ENCODE results near the gene GXYLT2.
A peak's percentile ranks its signal among the peaks of the same experiment; 100 is the strongest.

Gene GXYLT2

GRCh38 chr3:72890166-72890925 lies 2.5 kb downstream of the GXYLT2 start:
- Histone ChIP-seq H3K9ac (ENCODE audit: low read length) (no peak overlapping the region), H3K4me2 (ENCODE audit: low read length) (no peak overlapping the region), H2AFZ (ENCODE audit: low read depth, low read length) (no peak overlapping the region), H4K20me1 (ENCODE audit: insufficient read depth, low read length) (no peaks in the 10 kb centered on the region), H3K4me3 (ENCODE audit: low read length) (no peak overlapping the region), H3K9me3 (ENCODE audit: insufficient read depth, low read length) (no peaks in the 10 kb centered on the region), H3K4me1 (ENCODE audit: low read length) (peaks cover 24% of the 10 kb centered on the region), H3K27ac (ENCODE audit: low read length) (no peak overlapping the region), H3K27me3 (ENCODE audit: low read depth, low read length) (peaks cover 48% of the 10 kb centered on the region), H3K36me3 (replicated peaks; ENCODE audit: low read depth, low read length) (no peaks in the 10 kb centered on the region), H3K79me2 (ENCODE audit: low read length) (no peaks in the 10 kb centered on the region)
- TF ChIP-seq, protein P1, sequence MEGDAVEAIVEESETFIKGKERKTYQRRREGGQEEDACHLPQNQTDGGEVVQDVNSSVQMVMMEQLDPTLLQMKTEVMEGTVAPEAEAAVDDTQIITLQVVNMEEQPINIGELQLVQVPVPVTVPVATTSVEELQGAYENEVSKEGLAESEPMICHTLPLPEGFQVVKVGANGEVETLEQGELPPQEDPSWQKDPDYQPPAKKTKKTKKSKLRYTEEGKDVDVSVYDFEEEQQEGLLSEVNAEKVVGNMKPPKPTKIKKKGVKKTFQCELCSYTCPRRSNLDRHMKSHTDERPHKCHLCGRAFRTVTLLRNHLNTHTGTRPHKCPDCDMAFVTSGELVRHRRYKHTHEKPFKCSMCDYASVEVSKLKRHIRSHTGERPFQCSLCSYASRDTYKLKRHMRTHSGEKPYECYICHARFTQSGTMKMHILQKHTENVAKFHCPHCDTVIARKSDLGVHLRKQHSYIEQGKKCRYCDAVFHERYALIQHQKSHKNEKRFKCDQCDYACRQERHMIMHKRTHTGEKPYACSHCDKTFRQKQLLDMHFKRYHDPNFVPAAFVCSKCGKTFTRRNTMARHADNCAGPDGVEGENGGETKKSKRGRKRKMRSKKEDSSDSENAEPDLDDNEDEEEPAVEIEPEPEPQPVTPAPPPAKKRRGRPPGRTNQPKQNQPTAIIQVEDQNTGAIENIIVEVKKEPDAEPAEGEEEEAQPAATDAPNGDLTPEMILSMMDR (IDR thresholded peaks at IDR 0.05; ENCODE audit: low read depth, low read length) = no peak
- no peak for TF ChIP-seq EZH2phosphoT487 (IDR thresholded peaks at IDR 0.05; ENCODE audit: low read depth)

DNA sequence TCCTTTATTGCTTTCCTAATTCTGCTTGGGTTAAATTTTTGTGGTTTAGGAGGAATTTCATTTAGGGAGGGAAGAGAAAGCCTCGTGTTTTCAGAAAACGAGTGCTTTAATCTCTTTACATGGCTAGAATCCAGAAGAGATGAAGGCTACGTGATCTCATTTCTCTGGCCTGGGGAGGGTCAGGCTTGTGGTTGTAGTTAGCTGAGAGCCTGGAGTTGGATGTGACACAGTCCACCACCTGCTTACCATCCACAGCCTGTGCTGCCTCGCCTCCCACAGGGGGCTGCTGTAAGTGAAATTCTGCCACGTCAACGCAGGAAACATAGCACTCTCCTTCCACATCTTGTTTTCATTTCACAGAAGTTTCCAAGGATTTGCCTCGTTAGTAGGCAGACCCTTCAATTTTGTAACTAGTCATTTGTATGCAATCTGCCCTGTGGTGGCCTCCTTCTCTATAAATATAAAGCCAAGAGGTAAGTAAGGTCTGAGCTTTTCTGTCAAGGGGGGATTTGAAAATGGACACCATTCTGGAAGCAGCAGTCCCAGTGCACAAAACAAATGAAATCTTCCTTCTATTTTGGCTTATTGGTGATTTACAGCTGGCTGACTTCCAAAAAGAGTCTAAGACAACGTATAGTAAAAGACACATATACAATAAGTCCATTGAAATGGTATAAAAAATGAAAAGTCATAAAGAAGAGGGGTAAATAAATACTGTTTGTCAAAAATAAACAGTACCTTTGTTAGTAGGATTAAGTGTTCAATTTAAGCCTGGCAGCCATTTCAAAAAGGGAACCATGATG lies 3.4 kb downstream of the GXYLT2 start:
- Histone ChIP-seq H3K36me3 (replicated peaks; ENCODE audit: low read depth, low read length) (no peaks in the 10 kb centered on the region), H2AFZ (ENCODE audit: low read depth, low read length) (no peak overlapping the region), H4K20me1 (ENCODE audit: insufficient read depth, low read length) (no peaks in the 10 kb centered on the region), H3K4me1 (ENCODE audit: low read length) (peaks cover 28% of the 10 kb centered on the region), H3K4me3 (ENCODE audit: low read length) (no peak overlapping the region), H3K9ac (ENCODE audit: low read length) (no peak overlapping the region), H3K79me2 (ENCODE audit: low read length) (no peaks in the 10 kb centered on the region), H3K27ac (ENCODE audit: low read length) (no peak overlapping the region), H3K9me3 (ENCODE audit: insufficient read depth, low read length) (no peaks in the 10 kb centered on the region), H3K27me3 (ENCODE audit: low read depth, low read length) (peaks cover 39% of the 10 kb centered on the region), H3K4me2 (ENCODE audit: low read length) (no peak overlapping the region)
- TF ChIP-seq, protein P1 (IDR thresholded peaks at IDR 0.05; ENCODE audit: low read depth, low read length) = no peak
- no peak for TF ChIP-seq EZH2phosphoT487 (IDR thresholded peaks at IDR 0.05; ENCODE audit: low read depth)

DNA sequence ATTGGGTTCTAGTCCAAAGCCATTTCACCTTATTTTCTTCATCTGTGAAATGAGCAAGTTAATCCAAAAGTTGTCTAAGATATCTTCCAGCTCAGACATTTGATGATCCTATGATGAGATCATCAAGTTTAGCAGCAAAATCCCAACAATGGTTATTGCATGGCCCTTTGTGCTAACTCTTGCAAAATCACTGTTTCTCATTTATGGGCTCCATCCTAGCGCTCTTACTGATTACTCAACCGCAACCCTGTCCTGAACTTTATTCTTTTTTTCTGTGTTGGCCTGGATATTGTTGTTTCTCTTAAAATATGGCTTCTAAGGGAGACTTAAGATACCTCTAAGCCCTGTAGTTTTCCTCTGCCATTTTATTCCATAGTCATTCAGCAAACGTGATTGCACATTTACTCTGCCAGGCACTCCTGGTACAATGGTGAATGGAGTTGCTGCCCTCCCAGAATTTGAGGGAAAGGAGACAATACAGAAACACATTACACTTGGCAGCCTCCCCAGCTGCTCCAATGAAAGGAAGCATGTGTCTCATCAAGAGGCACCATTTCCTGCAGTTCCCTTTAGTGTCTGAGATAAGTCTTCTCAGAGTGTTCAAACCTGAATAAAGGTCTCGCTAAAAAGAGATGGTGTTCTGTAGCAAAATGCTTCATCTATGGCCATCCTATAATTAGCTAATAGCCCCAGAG lies 4.4 kb downstream of the GXYLT2 start:
- no peaks in the 10 kb centered on the region for H3K9me3 ChIP-seq (ENCODE audit: insufficient read depth, low read length)
- no peaks in the 10 kb centered on the region for H3K36me3 ChIP-seq (replicated peaks; ENCODE audit: low read depth, low read length)
- no peak overlapping the region for H2AFZ ChIP-seq (ENCODE audit: low read depth, low read length)
- peaks cover 37% of the 10 kb centered on the region for H3K27me3 ChIP-seq (ENCODE audit: low read depth, low read length)
- no peak overlapping the region for H3K4me3 ChIP-seq (ENCODE audit: low read length)
- no peaks in the 10 kb centered on the region for H3K79me2 ChIP-seq (ENCODE audit: low read length)
- H3K9ac ChIP-seq (ENCODE audit: low read length) = no peak overlapping the region
- peaks cover 22% of the 10 kb centered on the region for H3K4me1 ChIP-seq (ENCODE audit: low read length)
- no peak overlapping the region for H3K27ac ChIP-seq (ENCODE audit: low read length)
- no peak overlapping the region for H3K4me2 ChIP-seq (ENCODE audit: low read length)
- no peaks in the 10 kb centered on the region for H4K20me1 ChIP-seq (ENCODE audit: insufficient read depth, low read length)
- no peak for TF ChIP-seq EZH2phosphoT487 (IDR thresholded peaks at IDR 0.05; ENCODE audit: low read depth)

GRCh38 chr3:72892870-72893269 lies 5.0 kb downstream of the GXYLT2 start:
- Histone ChIP-seq H3K9ac (ENCODE audit: low read length) (no peak overlapping the region), H3K79me2 (ENCODE audit: low read length) (no peaks in the 10 kb centered on the region), H3K9me3 (ENCODE audit: insufficient read depth, low read length) (no peaks in the 10 kb centered on the region), H3K36me3 (replicated peaks; ENCODE audit: low read depth, low read length) (no peaks in the 10 kb centered on the region), H4K20me1 (ENCODE audit: insufficient read depth, low read length) (no peaks in the 10 kb centered on the region), H2AFZ (ENCODE audit: low read depth, low read length) (no peak overlapping the region), H3K27me3 (ENCODE audit: low read depth, low read length) (peaks cover 37% of the 10 kb centered on the region), H3K4me3 (ENCODE audit: low read length) (no peak overlapping the region), H3K27ac (ENCODE audit: low read length) (no peak overlapping the region), H3K4me2 (ENCODE audit: low read length) (no peak overlapping the region), H3K4me1 (ENCODE audit: low read length) (peaks cover 18% of the 10 kb centered on the region)
- TF ChIP-seq, protein P1 (IDR thresholded peaks at IDR 0.05; ENCODE audit: low read depth, low read length) = peak; percentile 64
- no peak for TF ChIP-seq EZH2phosphoT487 (IDR thresholded peaks at IDR 0.05; ENCODE audit: low read depth)

Measured in OCI-LY3 (cell line).